ENCODE results near the gene PRKD1.
"Not testable (repeated sequence)": the region's sequence is repeated elsewhere in the genome, so short reads cannot be mapped to it uniquely, and the experiment has no call there.

Gene PRKD1

DNA sequence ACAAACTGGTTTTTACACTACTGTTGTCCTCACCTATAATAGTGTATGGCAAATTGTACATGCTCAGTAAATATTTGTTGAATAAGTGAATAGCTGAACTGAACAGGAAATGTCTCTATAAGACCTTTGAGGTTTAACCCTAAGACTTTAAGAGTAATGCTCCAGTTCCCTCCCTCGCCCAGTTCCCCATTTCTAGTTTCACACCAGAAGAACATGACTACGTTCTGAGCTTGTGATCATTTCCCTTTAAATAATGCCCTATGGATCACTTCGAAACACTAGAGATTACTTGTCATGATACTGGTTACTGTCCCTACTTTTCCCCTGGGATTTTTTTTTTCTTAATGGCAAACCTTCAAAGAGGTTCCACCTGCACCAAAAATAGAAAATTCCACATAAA, 69.3 kb downstream of the PRKD1 start:
- no peak overlapping the region for H3K4me3 ChIP-seq (ENCODE audit: low read length in 2 of 2)
- H3K27me3 ChIP-seq (ENCODE audit: control insufficient read depth in 1 of 2, insufficient read depth in 2 of 2, low read length in 2 of 2) = no peaks in the 10 kb centered on the region
- no peak overlapping the region for H3K27ac ChIP-seq (ENCODE audit: low read length)
- H3K36me3 ChIP-seq (ENCODE audit: control insufficient read depth in 2 of 2, insufficient read depth in 2 of 2, low read length in 2 of 2) = no peaks in the 10 kb centered on the region
- H3K9me3 ChIP-seq (ENCODE audit: control insufficient read depth in 2 of 2, low read length in 2 of 2) = no peaks in the 10 kb centered on the region
- H3K9ac ChIP-seq (ENCODE audit: low read length in 2 of 2) = no peak overlapping the region
- no peaks in the 10 kb centered on the region for H3K4me1 ChIP-seq (ENCODE audit: control insufficient read depth, insufficient read depth, low read length)

DNA sequence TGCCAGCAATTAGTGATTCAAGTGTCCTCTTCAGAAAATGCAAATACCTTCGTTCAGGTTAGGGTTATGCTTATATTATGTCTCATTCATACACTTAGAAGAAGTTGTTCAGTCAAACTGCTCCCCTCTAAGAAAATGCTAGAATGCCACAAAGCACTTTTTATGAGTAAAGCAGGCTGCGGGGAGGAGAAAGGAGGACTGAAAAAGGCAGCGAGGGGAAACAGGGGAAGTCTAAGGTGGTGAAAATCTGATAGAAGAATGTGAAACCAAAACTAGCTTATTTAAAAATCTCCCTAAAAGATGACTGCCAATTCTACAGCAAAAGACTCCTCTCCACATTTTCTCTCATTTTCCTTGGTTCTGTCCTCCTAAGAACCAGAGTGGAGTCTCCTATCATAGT, 70.1 kb downstream of the PRKD1 start:
- no peak overlapping the region for H3K27ac ChIP-seq (ENCODE audit: low read length)
- H3K27me3 ChIP-seq (ENCODE audit: control insufficient read depth in 1 of 2, insufficient read depth in 2 of 2, low read length in 2 of 2) = no peaks in the 10 kb centered on the region
- H3K36me3 ChIP-seq (ENCODE audit: control insufficient read depth in 2 of 2, insufficient read depth in 2 of 2, low read length in 2 of 2) = no peaks in the 10 kb centered on the region

DNA sequence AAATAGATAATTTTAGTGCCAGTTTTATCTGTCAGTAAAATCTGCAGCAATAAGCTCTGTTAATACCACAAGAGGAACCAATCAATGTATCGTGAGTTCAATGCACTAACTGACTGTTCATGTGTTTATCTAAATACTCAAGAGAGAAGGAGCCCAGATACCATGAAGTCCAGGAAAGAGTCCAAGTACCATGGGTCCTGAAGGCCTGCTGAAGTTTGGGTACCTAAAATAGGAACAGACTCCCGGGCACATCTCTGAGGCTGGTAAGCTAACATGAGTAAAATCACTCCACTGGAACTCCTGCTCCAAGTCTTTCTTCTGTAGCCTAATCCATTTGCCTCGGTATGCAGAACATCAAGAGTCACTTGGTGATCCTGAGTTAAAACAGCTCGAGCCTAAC, 71.1 kb downstream of the PRKD1 start:
- H3K4me1 ChIP-seq (ENCODE audit: control insufficient read depth, insufficient read depth, low read length) = no peaks in the 10 kb centered on the region
- H3K9ac ChIP-seq (ENCODE audit: low read length in 2 of 2) = no peak overlapping the region
- no peak overlapping the region for H3K27ac ChIP-seq (ENCODE audit: low read length)
- H3K27me3 ChIP-seq (ENCODE audit: control insufficient read depth in 1 of 2, insufficient read depth in 2 of 2, low read length in 2 of 2) = no peaks in the 10 kb centered on the region
- H3K9me3 ChIP-seq (ENCODE audit: control insufficient read depth in 2 of 2, low read length in 2 of 2) = no peaks in the 10 kb centered on the region
- no peak overlapping the region for H3K4me3 ChIP-seq (ENCODE audit: low read length in 2 of 2)
- no peaks in the 10 kb centered on the region for H3K36me3 ChIP-seq (ENCODE audit: control insufficient read depth in 2 of 2, insufficient read depth in 2 of 2, low read length in 2 of 2)

More for the DNA sequence above, 70.1 kb downstream of the PRKD1 start:
- Histone ChIP-seq H3K4me1 (ENCODE audit: control insufficient read depth, insufficient read depth, low read length) (no peaks in the 10 kb centered on the region), H3K9ac (ENCODE audit: low read length in 2 of 2) (no peak overlapping the region), H3K4me3 (ENCODE audit: low read length in 2 of 2) (no peak overlapping the region), H3K9me3 (ENCODE audit: control insufficient read depth in 2 of 2, low read length in 2 of 2) (no peaks in the 10 kb centered on the region)

- not testable (repeated sequence) for H3K9ac ChIP-seq (ENCODE audit: low read length in 2 of 2); H3K4me1 ChIP-seq (ENCODE audit: control insufficient read depth, insufficient read depth, low read length); H3K4me3 ChIP-seq (ENCODE audit: low read length in 2 of 2); H3K27ac ChIP-seq (ENCODE audit: low read length); H3K27me3 ChIP-seq (ENCODE audit: control insufficient read depth in 1 of 2, insufficient read depth in 2 of 2, low read length in 2 of 2); H3K36me3 ChIP-seq (ENCODE audit: control insufficient read depth in 2 of 2, insufficient read depth in 2 of 2, low read length in 2 of 2); H3K9me3 ChIP-seq (ENCODE audit: control insufficient read depth in 2 of 2, low read length in 2 of 2)
Measured at GRCh38 chr14:29853691-29854090, 74.0 kb downstream of the PRKD1 start.

DNA sequence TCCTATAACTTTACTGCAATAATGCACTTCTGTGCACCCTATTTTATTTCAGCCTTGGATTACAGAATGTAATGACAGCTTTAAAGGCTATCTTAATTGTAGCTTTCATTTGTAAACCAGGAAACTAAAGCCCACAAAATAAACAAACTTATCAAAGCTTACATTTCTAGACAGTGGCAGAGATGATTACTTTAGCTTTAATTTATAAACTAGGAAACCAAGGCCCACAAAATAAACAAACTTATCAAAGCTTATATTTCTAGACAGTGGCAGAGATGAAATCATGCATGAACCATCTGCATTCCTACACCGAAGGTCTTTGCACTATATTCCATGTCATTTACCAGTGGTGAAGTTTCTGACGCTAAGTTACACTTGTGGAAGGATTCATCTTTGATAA, 74.4 kb downstream of the PRKD1 start:
- Histone ChIP-seq H3K4me3 (ENCODE audit: low read length in 2 of 2) (no peak overlapping the region), H3K36me3 (ENCODE audit: control insufficient read depth in 2 of 2, insufficient read depth in 2 of 2, low read length in 2 of 2) (no peaks in the 10 kb centered on the region), H3K27ac (ENCODE audit: low read length) (no peak overlapping the region), H3K9me3 (ENCODE audit: control insufficient read depth in 2 of 2, low read length in 2 of 2) (no peaks in the 10 kb centered on the region), H3K4me1 (ENCODE audit: control insufficient read depth, insufficient read depth, low read length) (no peaks in the 10 kb centered on the region), H3K27me3 (ENCODE audit: control insufficient read depth in 1 of 2, insufficient read depth in 2 of 2, low read length in 2 of 2) (no peaks in the 10 kb centered on the region), H3K9ac (ENCODE audit: low read length in 2 of 2) (no peak overlapping the region)

- H3K9ac ChIP-seq (ENCODE audit: low read length in 2 of 2) = no peak overlapping the region
- H3K4me3 ChIP-seq (ENCODE audit: low read length in 2 of 2) = no peak overlapping the region
- no peaks in the 10 kb centered on the region for H3K27me3 ChIP-seq (ENCODE audit: control insufficient read depth in 1 of 2, insufficient read depth in 2 of 2, low read length in 2 of 2)
- no peaks in the 10 kb centered on the region for H3K36me3 ChIP-seq (ENCODE audit: control insufficient read depth in 2 of 2, insufficient read depth in 2 of 2, low read length in 2 of 2)
- no peaks in the 10 kb centered on the region for H3K9me3 ChIP-seq (ENCODE audit: control insufficient read depth in 2 of 2, low read length in 2 of 2)
- H3K27ac ChIP-seq (ENCODE audit: low read length) = no peak overlapping the region
- no peaks in the 10 kb centered on the region for H3K4me1 ChIP-seq (ENCODE audit: control insufficient read depth, insufficient read depth, low read length)
Measured at GRCh38 chr14:29851397-29851796, 76.2 kb downstream of the PRKD1 start.

GRCh38 chr14:29847056-29847380, 80.6 kb downstream of the PRKD1 start:
- no peak overlapping the region for H3K4me3 ChIP-seq (ENCODE audit: low read length in 2 of 2)
- H3K9ac ChIP-seq (ENCODE audit: low read length in 2 of 2) = no peak overlapping the region
- no peaks in the 10 kb centered on the region for H3K4me1 ChIP-seq (ENCODE audit: control insufficient read depth, insufficient read depth, low read length)
- H3K36me3 ChIP-seq (ENCODE audit: control insufficient read depth in 2 of 2, insufficient read depth in 2 of 2, low read length in 2 of 2) = no peaks in the 10 kb centered on the region
- no peaks in the 10 kb centered on the region for H3K9me3 ChIP-seq (ENCODE audit: control insufficient read depth in 2 of 2, low read length in 2 of 2)
- no peaks in the 10 kb centered on the region for H3K27me3 ChIP-seq (ENCODE audit: control insufficient read depth in 1 of 2, insufficient read depth in 2 of 2, low read length in 2 of 2)
- no peak overlapping the region for H3K27ac ChIP-seq (ENCODE audit: low read length)

- Histone ChIP-seq H3K36me3 (ENCODE audit: control insufficient read depth in 2 of 2, insufficient read depth in 2 of 2, low read length in 2 of 2) (no peaks in the 10 kb centered on the region), H3K9me3 (ENCODE audit: control insufficient read depth in 2 of 2, low read length in 2 of 2) (no peaks in the 10 kb centered on the region), H3K9ac (ENCODE audit: low read length in 2 of 2) (no peak overlapping the region), H3K27me3 (ENCODE audit: control insufficient read depth in 1 of 2, insufficient read depth in 2 of 2, low read length in 2 of 2) (no peaks in the 10 kb centered on the region), H3K4me1 (ENCODE audit: control insufficient read depth, insufficient read depth, low read length) (no peaks in the 10 kb centered on the region), H3K4me3 (ENCODE audit: low read length in 2 of 2) (no peak overlapping the region), H3K27ac (ENCODE audit: low read length) (no peak overlapping the region)
Measured at GRCh38 chr14:29846339-29847055, 81.2 kb downstream of the PRKD1 start.

DNA sequence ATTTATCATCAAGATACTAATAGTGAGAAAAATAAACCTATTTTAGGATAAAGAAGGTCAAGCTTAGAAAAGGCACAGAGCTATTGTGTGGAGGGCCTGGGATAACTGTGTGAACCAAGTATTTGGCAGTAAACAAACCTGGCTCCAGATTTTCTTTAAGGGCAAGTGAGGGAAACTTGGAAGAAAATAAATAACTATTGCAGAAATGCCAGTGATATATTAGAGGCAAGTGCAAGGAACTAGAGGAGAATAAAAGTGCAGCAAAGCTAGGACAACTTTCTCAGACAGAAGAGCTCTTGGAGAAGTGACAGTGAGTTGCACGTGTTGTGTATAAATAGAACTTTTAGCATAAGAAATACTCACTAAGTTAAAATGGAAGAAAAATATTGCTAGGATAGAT, 83.7 kb downstream of the PRKD1 start:
- Histone ChIP-seq H3K27ac (ENCODE audit: low read length) (no peak overlapping the region), H3K4me3 (ENCODE audit: low read length in 2 of 2) (no peak overlapping the region), H3K36me3 (ENCODE audit: control insufficient read depth in 2 of 2, insufficient read depth in 2 of 2, low read length in 2 of 2) (no peaks in the 10 kb centered on the region), H3K9me3 (ENCODE audit: control insufficient read depth in 2 of 2, low read length in 2 of 2) (peaks cover 0 to 9% of the 10 kb centered on the region in 2 donors), H3K9ac (ENCODE audit: low read length in 2 of 2) (no peak overlapping the region), H3K4me1 (ENCODE audit: control insufficient read depth, insufficient read depth, low read length) (no peaks in the 10 kb centered on the region), H3K27me3 (ENCODE audit: control insufficient read depth in 1 of 2, insufficient read depth in 2 of 2, low read length in 2 of 2) (no peaks in the 10 kb centered on the region)

GRCh38 chr14:29842228-29842627, 85.4 kb downstream of the PRKD1 start:
- no peaks in the 10 kb centered on the region for H3K4me1 ChIP-seq (ENCODE audit: control insufficient read depth, insufficient read depth, low read length)
- H3K9ac ChIP-seq (ENCODE audit: low read length in 2 of 2) = no peak overlapping the region
- H3K4me3 ChIP-seq (ENCODE audit: low read length in 2 of 2) = no peak overlapping the region
- no peaks in the 10 kb centered on the region for H3K36me3 ChIP-seq (ENCODE audit: control insufficient read depth in 2 of 2, insufficient read depth in 2 of 2, low read length in 2 of 2)
- peaks cover 0 to 10% of the 10 kb centered on the region in 2 donors for H3K9me3 ChIP-seq (ENCODE audit: control insufficient read depth in 2 of 2, low read length in 2 of 2)
- H3K27ac ChIP-seq (ENCODE audit: low read length) = no peak overlapping the region
- H3K27me3 ChIP-seq (ENCODE audit: control insufficient read depth in 1 of 2, insufficient read depth in 2 of 2, low read length in 2 of 2) = no peaks in the 10 kb centered on the region

DNA sequence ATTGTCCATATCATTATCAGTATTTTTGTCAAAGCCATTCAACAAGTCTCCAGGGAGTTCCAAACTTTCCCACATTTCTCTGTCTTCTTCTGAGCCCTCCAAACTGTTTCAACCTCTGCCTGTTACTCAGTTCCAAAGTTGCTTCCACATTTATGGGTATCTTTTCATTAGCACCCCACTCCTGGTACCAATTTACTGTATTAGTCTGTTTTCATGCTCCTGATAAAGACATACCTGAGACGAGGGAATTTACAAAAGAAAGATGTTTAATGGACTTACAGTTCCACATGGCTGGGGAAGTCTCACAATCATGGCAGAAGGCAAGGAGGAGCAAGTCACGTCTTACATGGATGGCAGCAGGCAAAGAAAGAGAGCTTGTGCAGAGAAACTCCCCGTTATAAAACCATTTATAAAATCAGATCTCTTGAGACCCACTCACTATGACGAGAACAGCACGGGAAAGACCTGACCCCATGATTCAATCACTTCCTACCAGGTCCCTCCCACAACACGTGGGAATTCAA, 87.2 kb downstream of the PRKD1 start:
- H3K4me3 ChIP-seq (ENCODE audit: low read length in 2 of 2); H3K27me3 ChIP-seq (ENCODE audit: control insufficient read depth in 1 of 2, insufficient read depth in 2 of 2, low read length in 2 of 2); H3K9ac ChIP-seq (ENCODE audit: low read length in 2 of 2); H3K36me3 ChIP-seq (ENCODE audit: control insufficient read depth in 2 of 2, insufficient read depth in 2 of 2, low read length in 2 of 2); H3K4me1 ChIP-seq (ENCODE audit: control insufficient read depth, insufficient read depth, low read length); H3K27ac ChIP-seq (ENCODE audit: low read length); H3K9me3 ChIP-seq (ENCODE audit: control insufficient read depth in 2 of 2, low read length in 2 of 2): not testable (repeated sequence)

All from stomach smooth muscle (tissue), 2 donors.